Loucy (cell line): Measurements from ENCODE around the gene FAM50A.

Experiments used
- EZH2phosphoT487 ChIP-seq: fragments of 200-600 bp; IDR thresholded peaks from 2 replicates; pipeline ENCODE4 v1.6.1; 2018; ENCODE audit warnings: antibody characterized with exemption, mild to moderate bottlenecking, moderate library complexity, borderline replicate concordance
- TF ChIP-seq, protein P1 (sequence below): fragments of 200-600 bp; sonication (generic); conservative IDR thresholded peaks from 2 replicates; pipeline ENCODE4 v1.5.1; 2014; ENCODE audit warnings: mild to moderate bottlenecking, antibody characterized with exemption, low read length

DNA sequence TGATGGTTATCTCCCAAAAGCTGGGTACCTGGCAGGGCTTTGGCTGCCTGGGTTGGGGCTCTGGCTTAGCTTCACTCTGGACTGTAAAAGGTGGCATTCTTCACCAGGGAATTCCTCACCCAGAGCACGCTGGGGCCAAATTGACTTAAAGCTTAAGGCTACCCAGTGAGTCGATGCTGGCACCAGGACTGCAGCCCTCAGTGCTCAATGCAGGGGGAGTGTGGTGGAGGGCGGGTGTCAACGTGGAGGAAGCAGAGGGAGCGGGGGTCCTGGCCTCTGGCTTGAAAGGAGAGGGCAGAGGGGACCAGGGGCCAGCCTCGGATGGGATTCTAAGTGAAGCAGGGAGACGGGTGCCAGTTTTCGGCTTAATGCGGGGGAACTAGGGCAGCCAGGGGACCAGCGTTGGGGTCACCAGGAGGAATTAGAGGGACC is 446 bp upstream of the FAM50A start:
- TF ChIP-seq, protein P1, sequence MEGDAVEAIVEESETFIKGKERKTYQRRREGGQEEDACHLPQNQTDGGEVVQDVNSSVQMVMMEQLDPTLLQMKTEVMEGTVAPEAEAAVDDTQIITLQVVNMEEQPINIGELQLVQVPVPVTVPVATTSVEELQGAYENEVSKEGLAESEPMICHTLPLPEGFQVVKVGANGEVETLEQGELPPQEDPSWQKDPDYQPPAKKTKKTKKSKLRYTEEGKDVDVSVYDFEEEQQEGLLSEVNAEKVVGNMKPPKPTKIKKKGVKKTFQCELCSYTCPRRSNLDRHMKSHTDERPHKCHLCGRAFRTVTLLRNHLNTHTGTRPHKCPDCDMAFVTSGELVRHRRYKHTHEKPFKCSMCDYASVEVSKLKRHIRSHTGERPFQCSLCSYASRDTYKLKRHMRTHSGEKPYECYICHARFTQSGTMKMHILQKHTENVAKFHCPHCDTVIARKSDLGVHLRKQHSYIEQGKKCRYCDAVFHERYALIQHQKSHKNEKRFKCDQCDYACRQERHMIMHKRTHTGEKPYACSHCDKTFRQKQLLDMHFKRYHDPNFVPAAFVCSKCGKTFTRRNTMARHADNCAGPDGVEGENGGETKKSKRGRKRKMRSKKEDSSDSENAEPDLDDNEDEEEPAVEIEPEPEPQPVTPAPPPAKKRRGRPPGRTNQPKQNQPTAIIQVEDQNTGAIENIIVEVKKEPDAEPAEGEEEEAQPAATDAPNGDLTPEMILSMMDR = no peak
- no peak for TF ChIP-seq EZH2phosphoT487
